Measurements from ENCODE around the gene AIG1.
"Not testable (repeated sequence)": the region's sequence is repeated elsewhere in the genome, so short reads cannot be mapped to it uniquely, and the experiment has no call there.

AIG1 gene

GRCh38 chr6:143286251-143286795 lies 225.6 kb downstream of the AIG1 start:
- DNase-seq: no peak

GRCh38 chr6:143288923-143289322 lies 228.2 kb downstream of the AIG1 start:
- DNase-seq: no peak

GRCh38 chr6:143290206-143290605 lies 229.5 kb downstream of the AIG1 start:
- no peak for DNase-seq

- no peak for DNase-seq
Measured at GRCh38 chr6:143293523-143293922, 232.8 kb downstream of the AIG1 start.

- no peak for DNase-seq
Measured at GRCh38 chr6:143294265-143294860, 233.7 kb downstream of the AIG1 start.

- DNase-seq: no peak
Measured at GRCh38 chr6:143295932-143296331, 235.2 kb downstream of the AIG1 start.

- no peak for DNase-seq
Measured at GRCh38 chr6:143298071-143298470, 237.4 kb downstream of the AIG1 start.

GRCh38 chr6:143299253-143300166 lies 238.8 kb downstream of the AIG1 start:
- DNase-seq: no peak

GRCh38 chr6:143301188-143301587 lies 240.5 kb downstream of the AIG1 start:
- no peak for DNase-seq

GRCh38 chr6:143307760-143308159 lies 247.1 kb downstream of the AIG1 start:
- not testable (repeated sequence) for DNase-seq

- no peak for DNase-seq
Measured at GRCh38 chr6:143313163-143313562, 252.5 kb downstream of the AIG1 start.

- DNase-seq: no peak
Measured at GRCh38 chr6:143321491-143322086, 260.9 kb downstream of the AIG1 start.

- no peak for DNase-seq
Measured at GRCh38 chr6:143322386-143322785, 261.7 kb downstream of the AIG1 start.

- no peak for DNase-seq
Measured at GRCh38 chr6:143323729-143324470, 263.2 kb downstream of the AIG1 start.

- DNase-seq: no peak
Measured at GRCh38 chr6:143325379-143326140, 264.9 kb downstream of the AIG1 start.

GRCh38 chr6:143328876-143329275 lies 268.2 kb downstream of the AIG1 start:
- DNase-seq: no peak

GRCh38 chr6:143329323-143329722 lies 268.6 kb downstream of the AIG1 start:
- DNase-seq: no peak

GRCh38 chr6:143331362-143331761 lies 270.7 kb downstream of the AIG1 start:
- DNase-seq: no peak

GRCh38 chr6:143332153-143332845 lies 271.6 kb downstream of the AIG1 start:
- no peak for DNase-seq

GRCh38 chr6:143333081-143333480 lies 272.4 kb downstream of the AIG1 start:
- DNase-seq: no peak

- DNase-seq: no peak
Measured at GRCh38 chr6:143333749-143334520, 273.2 kb downstream of the AIG1 start.
